ENCODE measurements around the gene CACNB1. TPM values are rescaled to one million over a fixed set of nuclear protein-coding genes. Genes with fewer than 3 reads are reported as not detected.

Gene CACNB1
- polyA plus RNA-seq, 1 experiment: 3.2 TPM

DNA sequence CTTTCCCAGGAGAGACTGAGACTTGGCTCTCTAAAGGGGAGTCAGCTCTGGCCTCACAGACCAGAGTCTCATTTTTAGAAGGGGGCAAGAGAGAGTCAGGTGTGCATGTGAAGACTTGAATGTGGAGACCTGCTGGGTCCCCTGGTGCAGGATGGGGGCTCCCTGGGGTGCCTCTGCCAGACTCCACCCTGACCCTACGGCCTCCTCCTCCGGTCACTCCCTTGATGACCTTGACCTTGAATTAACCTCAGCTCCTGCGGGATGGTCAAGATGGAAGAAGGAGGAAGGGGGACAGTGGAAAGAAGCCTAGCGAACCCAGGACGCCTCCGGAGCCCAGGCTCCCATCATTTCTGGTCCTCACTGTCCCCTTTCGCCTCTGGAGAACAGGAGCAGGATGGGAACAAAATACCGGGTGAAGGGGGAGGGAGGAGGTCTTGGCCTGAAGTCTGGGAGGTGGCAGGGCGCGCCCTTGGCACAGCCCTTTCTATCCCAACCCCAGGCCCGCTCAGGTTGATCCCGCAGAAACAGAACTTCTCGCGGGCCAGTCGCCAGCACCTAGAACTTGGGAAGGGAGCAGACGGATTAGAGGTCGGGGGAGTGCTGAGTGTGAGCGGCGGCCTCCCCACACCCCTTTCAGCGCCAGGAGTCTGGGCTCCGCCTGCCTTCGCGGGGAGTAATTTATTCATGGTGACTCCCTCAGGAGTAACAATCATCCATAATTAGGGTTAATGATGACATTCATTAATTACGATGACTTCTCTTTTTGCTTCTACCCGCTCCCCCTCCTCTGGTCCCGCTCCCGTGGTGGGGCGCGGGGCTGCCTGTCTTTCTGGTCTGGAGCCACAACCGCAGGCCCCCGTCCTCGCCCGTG lies 26.7 kb upstream of the CACNB1 start:
- no peak overlapping the region for H3K27ac ChIP-seq (ENCODE audit: low read depth, low read length)
- no peaks in the 10 kb centered on the region; the same call in 1 of the 2 replicates for H3K9me3 ChIP-seq (ENCODE audit: control insufficient read depth, insufficient read depth, low read length)
- no peak overlapping the region for H3K4me3 ChIP-seq (ENCODE audit: low read depth, low read length)
- TF ChIP-seq, protein P1, sequence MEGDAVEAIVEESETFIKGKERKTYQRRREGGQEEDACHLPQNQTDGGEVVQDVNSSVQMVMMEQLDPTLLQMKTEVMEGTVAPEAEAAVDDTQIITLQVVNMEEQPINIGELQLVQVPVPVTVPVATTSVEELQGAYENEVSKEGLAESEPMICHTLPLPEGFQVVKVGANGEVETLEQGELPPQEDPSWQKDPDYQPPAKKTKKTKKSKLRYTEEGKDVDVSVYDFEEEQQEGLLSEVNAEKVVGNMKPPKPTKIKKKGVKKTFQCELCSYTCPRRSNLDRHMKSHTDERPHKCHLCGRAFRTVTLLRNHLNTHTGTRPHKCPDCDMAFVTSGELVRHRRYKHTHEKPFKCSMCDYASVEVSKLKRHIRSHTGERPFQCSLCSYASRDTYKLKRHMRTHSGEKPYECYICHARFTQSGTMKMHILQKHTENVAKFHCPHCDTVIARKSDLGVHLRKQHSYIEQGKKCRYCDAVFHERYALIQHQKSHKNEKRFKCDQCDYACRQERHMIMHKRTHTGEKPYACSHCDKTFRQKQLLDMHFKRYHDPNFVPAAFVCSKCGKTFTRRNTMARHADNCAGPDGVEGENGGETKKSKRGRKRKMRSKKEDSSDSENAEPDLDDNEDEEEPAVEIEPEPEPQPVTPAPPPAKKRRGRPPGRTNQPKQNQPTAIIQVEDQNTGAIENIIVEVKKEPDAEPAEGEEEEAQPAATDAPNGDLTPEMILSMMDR (IDR thresholded peaks at IDR 0.05; ENCODE audit: low read depth, low read length): no peak
- ChIA-PET POLR2A (no interaction called here), CTCF (no interaction called here)
- peaks cover 50% of the 10 kb centered on the region for H3K27me3 ChIP-seq (ENCODE audit: control insufficient read depth, insufficient read depth, low read length)
- DNase-seq (ENCODE audit: low read depth, low spot score): no peak

DNA sequence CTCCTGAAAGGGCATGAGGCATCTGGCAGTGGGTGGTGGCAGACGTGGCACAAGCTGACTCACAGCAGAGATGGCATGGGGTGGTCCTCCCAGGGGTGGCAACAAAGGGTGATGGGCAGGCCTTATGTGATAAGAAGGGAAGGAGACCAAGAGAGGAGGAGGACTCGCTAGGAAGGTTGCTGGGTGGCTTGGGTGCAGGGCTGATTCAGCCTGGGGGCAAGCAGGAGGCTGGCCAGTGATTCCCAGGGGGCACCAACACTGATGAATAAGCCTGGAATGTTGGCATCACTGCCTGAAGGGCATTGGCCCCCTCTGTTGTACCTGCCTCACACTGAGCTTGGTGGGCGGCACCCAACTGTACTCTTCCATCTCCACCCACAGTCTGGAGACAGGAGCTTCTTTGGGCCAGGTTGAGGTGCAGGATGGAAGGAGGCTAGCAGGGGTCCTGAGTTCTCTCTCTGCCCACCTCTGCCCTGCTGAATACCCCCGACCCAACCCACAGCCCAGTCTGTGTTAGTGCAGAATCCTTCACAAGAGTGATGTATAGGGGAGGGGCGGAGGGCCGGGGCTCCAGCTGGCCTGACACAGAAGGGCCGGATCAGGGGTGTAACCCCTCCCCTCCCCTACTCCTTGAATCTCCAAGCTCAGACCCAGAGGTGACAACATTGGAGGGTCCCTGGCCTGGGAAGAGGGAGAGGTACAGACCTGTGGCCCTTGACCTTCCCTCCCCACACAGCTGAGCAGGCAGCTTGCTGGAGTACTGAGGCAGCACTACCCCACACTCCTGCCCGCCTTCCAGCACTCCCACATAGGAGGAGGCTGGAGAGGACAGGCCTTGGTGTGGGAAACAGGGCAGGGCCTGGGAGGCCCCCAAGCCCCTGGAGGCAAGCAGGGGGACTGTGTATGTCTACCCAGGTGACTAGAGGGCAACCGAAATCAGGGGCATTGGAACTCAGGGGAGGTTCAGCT lies 25.7 kb upstream of the CACNB1 start:
- DNase-seq (ENCODE audit: low read depth, low spot score): no peak
- no peak overlapping the region for H3K4me3 ChIP-seq (ENCODE audit: low read depth, low read length)
- POLR2A ChIA-PET: interaction anchor here (0.6 to 1.1 kb wide), 3 partner anchors 23 to 507 kb away, joined by 4 read pairs; partner anchors contain the start of gene RPL19
- H3K9me3 ChIP-seq (ENCODE audit: control insufficient read depth, insufficient read depth, low read length): no peaks in the 10 kb centered on the region; the same call in 1 of the 2 replicates
- TF ChIP-seq, protein P1 (IDR thresholded peaks at IDR 0.05; ENCODE audit: low read depth, low read length): no peak
- no peak overlapping the region for H3K27ac ChIP-seq (ENCODE audit: low read depth, low read length)
- peaks cover 56% of the 10 kb centered on the region for H3K27me3 ChIP-seq (ENCODE audit: control insufficient read depth, insufficient read depth, low read length)
- CTCF ChIA-PET: no interaction called here

DNA sequence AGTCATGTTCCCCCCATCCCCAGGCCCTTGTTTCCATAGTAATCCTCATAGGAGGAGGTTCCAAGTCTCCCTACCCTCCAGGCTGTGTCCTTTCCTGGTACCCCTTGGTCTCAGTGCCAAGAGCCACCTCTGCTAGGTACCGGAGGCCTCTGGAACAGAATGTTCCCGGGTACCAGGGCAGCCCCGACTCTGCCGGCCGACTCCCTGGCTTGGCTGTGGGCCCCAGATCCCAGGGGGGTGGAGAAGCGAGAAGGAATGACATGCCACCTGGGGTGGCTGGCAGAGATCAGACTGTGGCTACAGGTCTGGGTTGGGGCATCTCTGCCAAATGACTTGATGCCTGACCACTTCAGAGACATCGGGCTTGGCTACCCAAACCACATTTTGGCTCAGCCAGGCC lies 24.7 kb upstream of the CACNB1 start:
- Histone ChIP-seq H3K9me3 (ENCODE audit: control insufficient read depth, insufficient read depth, low read length) (no peaks in the 10 kb centered on the region; the same call in 1 of the 2 replicates), H3K27ac (ENCODE audit: low read depth, low read length) (no peak overlapping the region), H3K27me3 (ENCODE audit: control insufficient read depth, insufficient read depth, low read length) (peaks cover 60% of the 10 kb centered on the region), H3K4me3 (ENCODE audit: low read depth, low read length) (no peak overlapping the region)
- POLR2A ChIA-PET: no interaction called here
- no peak for DNase-seq (ENCODE audit: low read depth, low spot score)
- TF ChIP-seq, protein P1 (IDR thresholded peaks at IDR 0.05; ENCODE audit: low read depth, low read length): no peak
- CTCF ChIA-PET: no interaction called here

DNA sequence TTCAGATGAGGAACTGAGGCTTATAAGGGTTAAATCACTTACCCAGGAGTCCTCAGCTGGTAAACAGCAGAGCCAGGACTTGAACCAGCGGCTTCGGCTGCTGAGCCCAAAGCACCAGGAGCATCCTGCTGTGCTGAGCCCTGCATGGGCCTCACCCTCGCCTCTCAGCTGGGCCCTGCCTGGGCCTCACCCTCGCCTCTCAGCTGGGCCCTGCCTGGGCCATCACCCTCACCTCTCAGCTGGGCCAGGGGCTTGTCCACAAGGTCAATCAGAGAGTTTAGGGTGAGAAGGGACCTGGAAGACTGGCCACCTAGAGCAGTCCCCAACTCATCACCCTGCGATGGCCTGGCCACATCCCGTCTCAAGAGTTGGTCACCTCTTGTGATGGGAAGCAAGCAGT lies 24.1 kb upstream of the CACNB1 start:
- no peaks in the 10 kb centered on the region; the same call in 1 of the 2 replicates for H3K9me3 ChIP-seq (ENCODE audit: control insufficient read depth, insufficient read depth, low read length)
- TF ChIP-seq, protein P1 (IDR thresholded peaks at IDR 0.05; ENCODE audit: low read depth, low read length): no peak
- POLR2A ChIA-PET: no interaction called here
- no peak overlapping the region for H3K4me3 ChIP-seq (ENCODE audit: low read depth, low read length)
- CTCF ChIA-PET: no interaction called here
- H3K27ac ChIP-seq (ENCODE audit: low read depth, low read length): no peak overlapping the region
- no peak for DNase-seq (ENCODE audit: low read depth, low spot score)
- H3K27me3 ChIP-seq (ENCODE audit: control insufficient read depth, insufficient read depth, low read length): peaks cover 65% of the 10 kb centered on the region
